HK-2 (cell line): ENCODE measurements around the gene GGTLC1.
"Not testable (repeated sequence)": the region's sequence is repeated elsewhere in the genome, so short reads cannot be mapped to it uniquely, and the experiment has no call there.

Experiments
- DNase-seq: peaks from one replicate; pipeline ENCODE4 v3.0.0-alpha.2; 2018; ENCODE audit not compliant: unreplicated experiment

GGTLC1 gene

GRCh38 chr20:23994001-23994633 lies 5.5 kb upstream of the GGTLC1 start:
- not testable (repeated sequence) for DNase-seq

DNA sequence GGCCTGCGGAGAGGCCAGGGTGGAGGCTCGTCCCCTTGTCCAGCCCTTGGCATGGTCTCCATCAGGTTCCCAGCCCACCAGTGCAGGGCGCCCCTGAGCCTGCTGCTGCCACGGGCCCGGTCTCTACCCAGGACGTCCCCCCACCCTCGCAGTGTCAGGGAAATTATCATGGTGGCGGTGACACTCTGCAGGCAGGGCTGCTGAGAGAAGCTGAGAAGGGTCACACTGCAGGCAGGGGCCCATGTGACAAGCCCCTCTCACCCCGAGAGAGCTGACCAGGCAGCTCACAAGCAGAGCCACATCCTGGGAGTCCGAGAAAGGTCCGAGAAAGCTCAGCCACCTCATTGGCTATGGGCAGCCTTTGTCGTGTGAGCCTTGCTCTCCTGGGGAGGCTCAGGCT lies 4.9 kb upstream of the GGTLC1 start:
- not testable (repeated sequence) for DNase-seq

GRCh38 chr20:23990296-23990695 lies 1.7 kb upstream of the GGTLC1 start:
- DNase-seq: not testable (repeated sequence)

GRCh38 chr20:23988966-23989365 lies 387 bp upstream of the GGTLC1 start:
- not testable (repeated sequence) for DNase-seq

GRCh38 chr20:23986716-23987115 lies 1.9 kb downstream of the GGTLC1 start:
- not testable (repeated sequence) for DNase-seq

DNA sequence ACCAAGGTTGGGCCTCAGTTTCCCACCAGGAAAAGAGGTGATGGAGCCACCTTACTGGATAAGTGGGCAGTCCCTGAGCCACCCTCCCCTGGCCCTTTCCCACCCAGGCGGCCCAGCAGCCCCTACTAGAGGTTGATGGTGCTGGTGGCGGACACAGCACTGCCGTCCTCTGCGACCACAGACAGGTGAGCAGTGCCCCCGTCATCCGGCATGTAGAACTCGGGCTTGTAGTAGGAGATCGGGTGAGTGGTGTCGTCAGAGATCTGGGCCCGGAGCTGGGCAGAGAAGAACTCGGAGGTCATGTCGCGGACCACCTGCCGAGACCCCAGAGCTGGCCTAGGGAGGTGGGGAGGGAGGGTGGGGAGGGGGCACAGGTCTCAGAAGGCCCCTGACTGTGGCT lies 2.3 kb downstream of the GGTLC1 start:
- DNase-seq: not testable (repeated sequence)

GRCh38 chr20:23985790-23986225 lies 2.8 kb downstream of the GGTLC1 start:
- DNase-seq: not testable (repeated sequence)

- DNase-seq: not testable (repeated sequence)
Measured at GRCh38 chr20:23985066-23985789, 3.4 kb downstream of the GGTLC1 start.

DNA sequence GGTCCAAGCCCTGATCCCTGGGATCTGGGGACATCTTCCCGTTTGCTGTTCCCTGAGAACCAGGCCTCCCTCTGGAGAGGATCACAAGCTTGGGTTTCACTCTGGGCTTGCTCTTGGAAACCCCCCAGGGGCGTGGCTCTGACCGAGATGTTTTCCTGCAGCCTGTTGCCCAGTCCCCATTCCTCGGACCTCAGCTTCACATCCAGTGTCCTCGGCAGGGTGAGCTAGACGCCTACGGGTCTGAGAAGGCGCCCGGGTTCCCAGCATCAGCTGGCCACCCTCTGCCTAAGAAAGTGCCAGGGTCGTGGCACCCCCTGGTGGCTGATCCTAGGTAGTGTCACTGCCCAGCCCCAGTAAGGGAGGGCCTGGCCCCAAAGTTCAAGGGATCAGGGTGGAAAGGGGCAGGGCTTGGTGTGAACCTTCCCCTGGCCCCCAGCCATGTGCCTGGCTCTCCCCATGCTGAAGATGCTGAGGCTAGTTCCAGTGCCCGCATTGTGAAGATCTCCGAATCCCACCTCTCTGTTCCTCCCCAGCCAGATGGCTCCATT lies 4.0 kb downstream of the GGTLC1 start:
- not testable (repeated sequence) for DNase-seq

GRCh38 chr20:23982112-23983018 lies 6.2 kb downstream of the GGTLC1 start:
- not testable (repeated sequence) for DNase-seq

DNA sequence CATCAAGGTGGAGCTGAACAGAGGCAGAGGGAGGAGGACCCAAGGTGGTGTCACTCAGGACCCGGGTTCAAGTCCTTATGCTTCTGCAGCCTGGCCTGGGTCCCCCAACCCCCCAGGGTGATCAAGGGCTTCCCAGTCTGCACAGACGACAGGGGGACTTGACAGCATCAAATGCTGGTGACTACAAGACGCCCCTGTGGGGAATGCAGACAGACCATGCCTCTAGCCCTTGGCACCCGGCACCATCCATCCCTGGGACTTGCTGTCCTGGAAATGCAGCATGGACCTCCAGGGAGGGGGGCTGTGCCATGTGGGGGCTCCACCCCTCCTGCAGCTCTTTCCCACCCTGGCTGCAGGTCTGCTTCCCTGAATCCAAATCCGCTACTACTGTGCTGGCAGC lies 7.1 kb downstream of the GGTLC1 start:
- DNase-seq: not testable (repeated sequence)

DNA sequence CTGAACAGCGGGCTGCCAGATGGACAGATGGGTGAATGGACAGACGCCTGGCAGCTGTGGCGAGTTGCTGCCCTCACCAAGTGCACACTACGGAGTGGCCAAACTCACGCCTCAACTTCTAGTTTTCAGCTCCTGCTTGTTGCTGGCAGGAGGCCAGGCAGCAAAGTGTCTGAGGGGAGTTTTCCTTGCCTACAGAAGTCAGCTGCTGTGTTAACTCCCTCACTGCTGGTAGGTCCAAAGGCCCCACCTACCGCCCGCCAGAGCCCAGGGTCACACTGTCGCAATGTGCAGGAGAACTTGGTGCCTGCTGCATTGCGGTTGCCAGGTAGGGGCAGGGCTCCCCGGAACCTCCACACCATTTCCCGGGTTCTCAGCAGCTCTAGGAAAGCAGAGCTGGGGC lies 7.6 kb downstream of the GGTLC1 start:
- DNase-seq: not testable (repeated sequence)

DNA sequence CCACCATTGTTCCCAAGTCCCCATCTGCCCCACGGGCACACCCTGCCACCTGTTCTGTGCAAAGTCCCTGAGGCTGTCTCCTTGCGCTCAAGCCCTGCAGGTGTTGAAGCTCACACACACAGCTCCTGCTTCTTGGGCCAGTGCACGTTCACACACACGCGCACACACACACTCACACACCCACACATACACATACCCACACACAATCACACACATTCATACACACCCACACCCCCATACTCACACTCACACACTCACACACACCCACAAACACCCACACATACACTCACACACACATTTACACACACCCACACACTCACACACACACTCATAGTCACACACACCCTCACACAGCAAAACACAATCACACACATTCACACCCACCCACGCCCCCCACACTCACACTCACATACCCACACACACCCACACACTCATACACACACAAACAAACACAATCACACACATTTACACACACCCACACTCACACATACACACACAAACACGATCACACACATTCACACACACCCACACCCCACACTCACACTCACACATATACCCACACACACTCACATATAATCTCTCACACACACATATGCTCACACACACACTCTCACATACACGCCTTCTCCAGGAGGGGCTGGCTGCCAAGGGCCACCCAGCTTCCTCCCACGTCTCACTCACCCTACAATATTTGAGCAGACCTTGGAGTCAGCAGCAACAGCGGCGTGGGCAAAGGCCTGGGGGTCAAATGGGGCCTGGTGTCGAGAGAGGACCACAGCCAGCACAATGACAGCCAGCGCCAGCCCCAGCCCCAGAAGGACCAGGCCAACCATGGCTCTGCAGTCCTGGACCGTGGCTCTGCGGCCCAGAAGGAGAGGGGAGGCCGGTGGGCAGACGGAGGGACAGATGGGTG lies 8.4 kb downstream of the GGTLC1 start:
- not testable (repeated sequence) for DNase-seq

- DNase-seq: not testable (repeated sequence)
Measured at GRCh38 chr20:23979380-23979779, 9.2 kb downstream of the GGTLC1 start.

DNA sequence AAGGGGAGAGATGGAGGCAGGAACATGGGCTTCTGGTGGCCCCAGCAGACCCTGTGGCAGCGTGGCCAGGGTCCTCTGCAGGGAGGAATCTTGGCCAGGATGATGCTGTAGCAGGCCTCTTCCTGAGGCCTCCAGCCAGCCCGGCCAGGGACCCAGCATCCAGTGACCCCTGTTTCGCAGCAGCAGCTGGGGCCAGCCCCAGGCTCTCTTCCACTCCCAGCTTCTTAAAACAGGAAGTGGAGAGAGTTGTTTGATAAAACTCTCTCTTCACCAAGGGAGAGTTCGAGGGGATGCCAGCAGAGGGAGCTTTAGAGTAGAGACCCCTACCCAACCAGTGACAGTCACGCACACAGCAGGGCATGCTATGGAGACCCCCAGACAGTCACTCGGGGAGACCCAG lies 10.1 kb downstream of the GGTLC1 start:
- not testable (repeated sequence) for DNase-seq

DNA sequence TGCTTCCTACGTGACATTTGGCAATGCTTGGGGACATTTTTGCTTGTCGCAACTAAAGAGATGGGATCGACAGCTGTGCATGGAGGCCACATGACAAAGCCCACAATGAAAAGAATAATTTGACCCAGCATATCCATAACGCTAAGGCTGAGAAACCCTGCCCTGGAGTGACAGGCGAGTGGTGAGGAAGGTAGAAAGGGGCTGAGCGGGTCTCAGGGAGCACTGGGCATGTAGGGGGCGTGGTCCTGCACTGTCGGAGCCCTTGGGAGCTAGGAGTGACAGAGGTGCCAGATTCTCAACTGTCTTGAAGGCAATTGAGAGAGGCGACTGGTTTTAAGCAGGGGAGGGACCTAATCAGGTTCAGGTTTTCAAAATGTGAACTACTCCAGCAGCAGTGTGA lies 13.6 kb downstream of the GGTLC1 start:
- DNase-seq: no peak

- no peak for DNase-seq
Measured at GRCh38 chr20:23971310-23971709, 17.3 kb downstream of the GGTLC1 start.

- no peak for DNase-seq
Measured at GRCh38 chr20:23970049-23970448, 18.5 kb downstream of the GGTLC1 start.

DNA sequence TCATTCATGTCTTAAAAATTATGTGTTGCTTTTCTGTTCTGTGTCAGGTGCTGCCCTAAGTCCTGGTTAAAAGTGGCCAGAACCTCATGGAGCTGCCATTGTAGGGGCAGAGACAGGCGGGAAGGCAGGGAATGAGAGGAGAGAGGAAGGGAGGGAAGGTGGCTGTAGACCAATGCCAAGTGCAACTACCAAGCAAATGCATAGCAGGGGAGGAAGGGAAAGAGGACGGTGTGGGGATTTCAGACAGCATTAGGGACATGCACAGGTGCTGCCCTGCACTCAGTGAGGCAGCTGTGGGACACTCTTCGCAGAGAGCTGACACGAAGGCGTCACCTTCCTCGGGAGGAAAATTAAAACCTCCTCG lies 21.0 kb downstream of the GGTLC1 start:
- DNase-seq: no peak

- no peak for DNase-seq
Measured at GRCh38 chr20:23966927-23967615, 21.5 kb downstream of the GGTLC1 start.
